Heart right ventricle (tissue), 16 donors: ENCODE results near the gene GSE1. TPM values are rescaled to one million over a fixed set of nuclear protein-coding genes. Genes with fewer than 3 reads are reported as not detected.

Experiments used
- ATAC-seq, 8 donors: fragments of 200-7000 bp; cut with Tn5 transposase; one replicate each; pipeline ENCODE4 v1.9.1; 2020; ENCODE audit warnings: mild to moderate bottlenecking in 8 of 8, moderate library complexity in 8 of 8, moderate number of reproducible peaks in 1 of 8
- DNase-seq, 2 donors: peaks; one replicate each; pipeline ENCODE4 v3.0.0-alpha.2; 2020
- H3K27ac ChIP-seq, 10 donors: fragments of 200-600 bp; sonication (generic) in 2 of 10; one replicate each; pipeline versions ENCODE4 v1.5.0 to v1.8.0; 2020 to 2022; ENCODE audit warnings: mild to moderate bottlenecking in 3 of 10
- H3K27me3 ChIP-seq, 7 donors: fragments of 200-600 bp; one replicate each; pipeline ENCODE4 v1.8.0; 2021 to 2022; ENCODE audit warnings: mild to moderate bottlenecking in 2 of 7
- H3K36me3 ChIP-seq, 9 donors: fragments of 200-600 bp; sonication (generic) in 1 of 9; one replicate each; pipeline versions ENCODE4 v1.5.0 to v1.8.0; 2020 to 2022; ENCODE audit warnings: mild to moderate bottlenecking in 2 of 9
- H3K4me1 ChIP-seq, 9 donors: fragments of 200-600 bp; sonication (generic) in 1 of 9; one replicate each; pipeline versions ENCODE4 v1.5.0 to v1.8.0; 2020 to 2022; ENCODE audit warnings: mild to moderate bottlenecking in 4 of 9
- H3K4me3 ChIP-seq, 10 donors: fragments of 200-600 bp; sonication (generic) in 2 of 10; one replicate each; pipeline versions ENCODE4 v1.5.0 to v1.8.0; 2020 to 2022; ENCODE audit warnings: mild to moderate bottlenecking in 7 of 10, moderate library complexity in 2 of 10
- H3K9me3 ChIP-seq, 11 donors: fragments of 200-600 bp in 10 of 11; sonication (generic) in 2 of 11; one replicate each; pipeline versions ENCODE4 v1.5.0 to v1.8.0; 2013 to 2022; ENCODE audit warnings: mild to moderate bottlenecking in 2 of 11, control low read depth in 1 of 11, moderate library complexity in 1 of 11
- CTCF ChIP-seq, 9 donors: fragments of 200-600 bp; sonication (generic) in 2 of 9; IDR thresholded peaks; one replicate each; pipeline versions ENCODE4 v1.5.0 to v1.8.0; 2021 to 2022; ENCODE audit warnings: antibody characterized with exemption in 9 of 9, mild to moderate bottlenecking in 5 of 9, moderate library complexity in 1 of 9
- WGBS, 2 donors: extraction: QIAGEN DNeasy Blood & Tissue Kit; methylation state at CpG; one replicate each; pipeline ENCODE4 v1.1.7; 2013; ENCODE audit warnings: inconsistent platforms in 1 of 2; 5-methylcytosine and 5-hydroxymethylcytosine counted together
- intact Hi-C, 10 donors: fragments of 100-400 bp; cut with DNase I; formaldehyde crosslinking; loops; one replicate each; pipeline versions ENCODE4 v1.11.1 to v1.14.2; 2022
- polyA plus RNA-seq, 2 donors: library from polyadenylated mRNA; stranded (reverse); fragments of 200-250 nt; gene quantifications; one replicate each; pipeline ENCODE4 v1.2.3, GENCODE V29; 2013
- total RNA-seq, 10 donors: library from RNA; stranded (reverse); fragmentation: NEBNext Ultra II Directional in 3 of 10; extraction: Animal tissue kit (Norgen Biotek cat#: 25700) in 3 of 10; gene quantifications; one replicate each; pipeline versions ENCODE4 v1.2.1 to v1.2.4, GENCODE V29; 2021 to 2023
- donor health status: Arrhythmogenic right ventricular cardiomyopathy.
- donor health status: ischemic (EF 13 %, LVEDD 7.1; RV severe dilation, severe dysfunction).
- donor health status: healthy with polysubstance abuse.
- donor health status: DM: no; HTN: yes; CAD: no.
- donor health status: DM: no; HTN: no; CAD: no.
- donor health status: ischemic (EF 25% LVEDD 6.9; RV normal size, moderate dysfunction).
- donor health status: ischemic (EF 25% LVEDD 5.7; RV mildly dilated, moderate dysfunction).
- donor health status: healthy.
- donor health status: DM: yes; HTN: yes; CAD: no.
- donor health status: Ischemic cardiomyopathy.
- donor health status: ischemic (EF 35%, LVEDD 5.7; RV mildly dilated, moderate dysfunction).
- donor health status: nonischemic (EF 11% LVEDD 7.7; RV severe dilation, severe dysfunction).
- donor health status: DM: yes; HTN: yes; CAD: no.
- donor health status: PGD.
- donor health status: ischemic (EF 29% LVEDD 5.4; RV normal size, mild dysfunction).
- donor health status: nonischemic (EF 23%, LVEDD 6.1; RV moderate dilation, normal function).

The GSE1 gene
- total and polyA plus RNA-seq, 12 donors = 15.6 to 53.2 (median 32.6) TPM

DNA sequence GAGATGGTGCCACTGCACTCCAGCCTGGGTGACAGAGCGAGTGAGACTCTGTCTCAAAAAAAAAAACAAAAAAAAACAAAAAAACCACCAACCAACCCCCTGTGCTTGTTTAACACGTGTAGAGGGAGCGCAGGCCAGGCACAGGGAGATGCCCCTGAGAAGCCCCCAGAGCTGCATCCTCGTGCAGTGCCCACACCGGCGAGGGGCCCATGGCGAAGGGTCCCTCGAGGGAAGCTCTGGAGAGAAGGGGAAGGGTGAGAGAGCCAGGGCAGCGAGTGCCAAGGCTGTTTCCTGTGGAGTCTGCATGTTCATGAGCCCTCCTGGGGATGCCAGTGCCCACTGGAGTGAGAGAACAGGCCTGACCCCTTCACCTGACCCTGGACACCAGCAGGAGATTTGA, 47.8 kb upstream of the GSE1 start:
- intact Hi-C loops = loop anchor here in 3 of 10 donors (5.0 kb wide), 2 partner anchors 37 to 42 kb away; no protein-coding TSS in a partner anchor
- no peak for ATAC-seq

GRCh38 chr16:85565801-85566526, 47.2 kb upstream of the GSE1 start:
- H3K4me3 ChIP-seq = no peak overlapping the region
- no peaks in the 10 kb centered on the region for H3K27me3 ChIP-seq
- peaks cover 6 to 80% (median 44%) of the 10 kb centered on the region in 9 donors for H3K4me1 ChIP-seq
- no peak for TF ChIP-seq CTCF (IDR thresholded peaks at IDR 0.05)
- no peaks in the 10 kb centered on the region for H3K36me3 ChIP-seq
- no peak overlapping the region for H3K27ac ChIP-seq
- DNase-seq = no peak
- intact Hi-C loops = loop anchor here in 3 of 10 donors (5.0 kb wide), 2 partner anchors 36 to 41 kb away; no protein-coding TSS in a partner anchor
- 85 to 90% methylated on average over 23 of the region's 23 CpGs for WGBS, 2 donors
- peaks cover 0 to 11% (median 0%) of the 10 kb centered on the region in 11 donors for H3K9me3 ChIP-seq
- no peak for ATAC-seq

More for the DNA sequence above, 47.8 kb upstream of the GSE1 start:
- H3K4me3 ChIP-seq = no peak overlapping the region
- H3K27ac ChIP-seq = no peak overlapping the region
- H3K4me1 ChIP-seq = peaks cover 6 to 75% (median 45%) of the 10 kb centered on the region in 9 donors
- DNase-seq = no peak
- H3K27me3 ChIP-seq = no peaks in the 10 kb centered on the region
- TF ChIP-seq CTCF (IDR thresholded peaks at IDR 0.05) = no peak
- H3K36me3 ChIP-seq = no peaks in the 10 kb centered on the region
- 88 to 92% methylated on average over 9 of the region's 9 CpGs for WGBS, 2 donors
- peaks cover 0 to 11% (median 0%) of the 10 kb centered on the region in 11 donors for H3K9me3 ChIP-seq

DNA sequence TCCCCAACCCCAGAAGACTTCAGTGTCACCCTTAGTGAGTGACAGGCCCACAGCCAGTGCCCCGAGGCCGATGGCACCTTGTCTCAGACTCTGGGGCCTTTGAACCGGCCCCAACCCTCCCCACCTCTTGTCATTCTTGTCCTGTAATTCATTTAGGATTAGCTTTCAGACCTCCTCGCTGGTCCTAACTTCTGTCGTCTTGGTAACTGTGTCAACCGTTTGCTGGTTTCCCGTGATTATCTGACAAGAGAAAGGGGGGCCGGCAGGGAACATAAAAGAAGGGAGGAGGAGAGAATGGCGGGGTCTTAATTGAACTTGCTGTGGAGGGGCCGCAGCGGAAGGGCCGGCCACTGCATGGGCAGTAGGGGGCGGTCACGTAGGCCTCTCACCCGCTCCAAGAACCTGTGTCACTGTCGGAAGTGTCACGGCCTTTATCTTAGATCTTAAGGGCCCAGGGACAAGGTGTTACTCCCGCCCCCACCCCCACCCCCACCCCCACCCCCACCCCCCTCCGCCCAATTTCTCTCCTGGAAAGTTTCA, 46.5 kb upstream of the GSE1 start:
- no peak overlapping the region for H3K4me3 ChIP-seq
- no peak for TF ChIP-seq CTCF (IDR thresholded peaks at IDR 0.05)
- 69 to 74% methylated on average over 18 to 19 of the region's 19 CpGs for WGBS, 2 donors
- no peak overlapping the region for H3K27ac ChIP-seq
- peaks cover 2 to 80% (median 43%) of the 10 kb centered on the region in 9 donors for H3K4me1 ChIP-seq
- DNase-seq = no peak
- H3K36me3 ChIP-seq = no peaks in the 10 kb centered on the region
- intact Hi-C loops = loop anchor here in 3 of 10 donors (5.0 kb wide), 2 partner anchors 36 to 41 kb away; no protein-coding TSS in a partner anchor
- peaks cover 0 to 11% (median 0%) of the 10 kb centered on the region in 11 donors for H3K9me3 ChIP-seq
- no peak for ATAC-seq
- no peaks in the 10 kb centered on the region for H3K27me3 ChIP-seq

GRCh38 chr16:85567101-85567866, 45.8 kb upstream of the GSE1 start:
- Histone ChIP-seq H3K9me3 (peaks cover 0 to 11% (median 0%) of the 10 kb centered on the region in 11 donors), H3K4me3 (no peak overlapping the region), H3K27me3 (no peaks in the 10 kb centered on the region), H3K4me1 (peaks cover 2 to 75% (median 37%) of the 10 kb centered on the region in 9 donors), H3K36me3 (no peaks in the 10 kb centered on the region), H3K27ac (no peak overlapping the region)
- TF ChIP-seq CTCF (IDR thresholded peaks at IDR 0.05) = no peak
- ATAC-seq = no peak
- intact Hi-C loops = loop anchor here in 3 of 10 donors (5.0 kb wide), 2 partner anchors 35 to 40 kb away; no protein-coding TSS in a partner anchor
- WGBS, 2 donors = 87 to 90% methylated on average over 27 of the region's 27 CpGs
- DNase-seq = no peak
